Measurements from ENCODE around the gene SPATA6. TPM values are rescaled to one million over a fixed set of nuclear protein-coding genes. Genes with fewer than 3 reads are reported as not detected.
"Not testable (repeated sequence)": the region's sequence is repeated elsewhere in the genome, so short reads cannot be mapped to it uniquely, and the experiment has no call there.

SPATA6 gene
- total and polyA plus RNA-seq, 2 of the 8 experiments (the other 6 are each of a cell fraction or from before 2014, with no cell fraction given): 2.4 to 17.2 TPM

- no peak for TF ChIP-seq CTCF (IDR thresholded peaks at IDR 0.05; ENCODE audit: control extremely low read depth in 1 of 3, insufficient read depth in 1 of 3, low read depth in 1 of 3, low read length in 3 of 3)
- TF ChIP-seq CBX8 (IDR thresholded peaks at IDR 0.05; ENCODE audit: borderline replicate concordance, low read depth, low read length): no peak
- no peak for TF ChIP-seq KDM4A (IDR thresholded peaks at IDR 0.05; ENCODE audit: low read depth, low read length, severe bottlenecking)
- no peak for TF ChIP-seq JUND (IDR thresholded peaks at IDR 0.05; ENCODE audit: low read length)
- no peak for TF ChIP-seq TEAD4 (IDR thresholded peaks at IDR 0.05; ENCODE audit: low read depth, low read length)
- no peak for TF ChIP-seq PHF8 (conservative IDR thresholded peaks at IDR 0.05; ENCODE audit: low read depth, low read length)
- TF ChIP-seq KDM1A (IDR thresholded peaks at IDR 0.05; ENCODE audit: borderline replicate concordance, low read length): no peak
Observed at GRCh38 chr1:48448932-48449331, 23.1 kb downstream of the SPATA6 start (continued).

- H3K4me2 ChIP-seq (ENCODE audit: insufficient read depth in 1 of 2, low read depth in 2 of 2, low read length in 2 of 2); H2BK15ac ChIP-seq (ENCODE audit: low read length); H2AFZ ChIP-seq (ENCODE audit: low read length); H3K27ac ChIP-seq (ENCODE audit: low read depth, low read length); H2BK120ac ChIP-seq (replicated peaks; ENCODE audit: low read depth, low read length); H4K20me1 ChIP-seq (replicated peaks in 1 of 2; ENCODE audit: control insufficient read depth in 1 of 2, insufficient read depth in 2 of 2, low read length in 2 of 2); H3K4me1 ChIP-seq (replicated peaks in 1 of 4; ENCODE audit: control insufficient read depth in 3 of 4, insufficient read depth in 4 of 4, low read length in 3 of 4); FAIRE-seq; DNase-seq (ENCODE audit: low read depth in 1 of 2, low spot score in 2 of 2); H2BK20ac ChIP-seq (ENCODE audit: low read length); H3K36me3 ChIP-seq (ENCODE audit: control insufficient read depth in 2 of 4, insufficient read depth in 4 of 4, low read length in 3 of 4); H3K56ac ChIP-seq (replicated peaks; ENCODE audit: insufficient read length, low read depth, low read length); H3K27me3 ChIP-seq (replicated peaks in 1 of 4; ENCODE audit: control insufficient read depth in 3 of 4, extremely low read depth in 1 of 4, insufficient read depth in 3 of 4, low read length in 3 of 4); H3K18ac ChIP-seq (ENCODE audit: extremely low read depth, low read length); H2BK5ac ChIP-seq (ENCODE audit: low read depth, low read length); H3K14ac ChIP-seq (ENCODE audit: insufficient read length); H3K23me2 ChIP-seq (ENCODE audit: low read depth, low read length); H2AK5ac ChIP-seq (ENCODE audit: low read depth, low read length); POLR2A ChIA-PET (ENCODE audit: partially characterized antibody); H3K4me3 ChIP-seq (ENCODE audit: extremely low read depth in 1 of 4, insufficient read depth in 2 of 4, low read depth in 3 of 4, low read length in 4 of 4); H3K9ac ChIP-seq (replicated peaks in 1 of 4; ENCODE audit: extremely low read depth in 1 of 4, low read depth in 3 of 4, low read length in 3 of 4); H3K79me1 ChIP-seq (ENCODE audit: low read depth, low read length); H4K91ac ChIP-seq (replicated peaks; ENCODE audit: insufficient read length, low read length); H3K23ac ChIP-seq (ENCODE audit: insufficient read length); H4K8ac ChIP-seq (ENCODE audit: extremely low read depth, insufficient read depth, low read length); H3K4ac ChIP-seq (replicated peaks; ENCODE audit: insufficient read length, low read depth, low read length); H2BK12ac ChIP-seq (ENCODE audit: low read depth, low read length); H3K79me2 ChIP-seq (ENCODE audit: control insufficient read depth in 1 of 2, insufficient read depth in 2 of 2, low read length in 2 of 2); H4K5ac ChIP-seq (ENCODE audit: insufficient read length, low read depth, low read length): not testable (repeated sequence)
- H3K9me3 ChIP-seq (ENCODE audit: insufficient read depth in 2 of 2, low read depth in 1 of 2, low read length in 1 of 2): peaks cover 10 to 13% of the 10 kb centered on the region in 2 experiments; a peak in 2 of 4 replicates
- WGBS, 2 experiments (ENCODE audit: extremely low coverage in 1 of 2, insufficient coverage in 1 of 2, insufficient read length in 1 of 2, insufficient replicate concordance in 2 of 2, low coverage in 1 of 2, low lambda C conversion rate in 2 of 2, missing lambda C conversion rate in 1 of 2): 96% methylated on average over 7 of the region's 7 CpGs; no CpG with 5 or more reads in 1 of the 2 experiments
- CTCF ChIA-PET (ENCODE audit: partially characterized antibody): interaction anchor here (0.8 to 0.9 kb wide), 2 partner anchors 26 to 53 kb away, joined by 3 read pairs; no protein-coding TSS in a partner anchor
Observed at GRCh38 chr1:48444186-48444585, 27.8 kb downstream of the SPATA6 start.

All from H1 (cell line).